KOPT-K1 (cell line): ENCODE data around the gene UQCRC2.

ENCODE experiments used
- H3K27ac ChIP-seq: fragments of 200-600 bp; sonication (generic); 2 replicates; pipeline ENCODE4 v1.5.1; 2016; ENCODE audit warnings: antibody characterized with exemption, mild to moderate bottlenecking, low read depth, low read length; ENCODE audit not compliant: poor library complexity, severe bottlenecking
- H3K36me3 ChIP-seq: fragments of 200-600 bp; sonication (generic); 2 replicates; pipeline ENCODE4 v1.5.1; 2017; ENCODE audit warnings: antibody characterized with exemption, mild to moderate bottlenecking, low read length, moderate library complexity; ENCODE audit not compliant: insufficient read depth
- H3K9me3 ChIP-seq: fragments of 200-600 bp; sonication (generic); 2 replicates; pipeline ENCODE4 v1.5.1; 2017; ENCODE audit warnings: antibody characterized with exemption, low read length, mild to moderate bottlenecking; ENCODE audit not compliant: insufficient read depth, poor library complexity, severe bottlenecking

UQCRC2 gene

DNA sequence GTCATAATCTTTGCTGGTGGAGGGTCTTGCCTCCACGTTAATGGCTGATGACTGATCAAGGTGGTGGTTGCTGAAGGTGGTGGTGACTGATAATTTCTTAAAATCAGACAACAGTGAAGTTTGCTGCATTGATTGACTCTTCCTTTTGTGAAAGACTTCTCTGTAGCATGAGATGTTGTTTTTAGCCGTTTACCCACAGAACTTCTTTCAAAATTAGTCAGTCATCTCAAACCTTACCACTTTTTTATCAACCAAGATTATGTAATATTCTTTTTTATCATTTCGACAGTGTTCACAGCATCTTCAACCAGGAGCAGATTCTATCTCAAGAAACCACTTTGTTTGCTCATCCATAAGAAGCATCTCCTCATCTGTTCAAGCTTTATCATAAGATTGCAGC, 5.9 kb downstream of the UQCRC2 start:
- peaks cover 87% of the 10 kb centered on the region for H3K36me3 ChIP-seq

DNA sequence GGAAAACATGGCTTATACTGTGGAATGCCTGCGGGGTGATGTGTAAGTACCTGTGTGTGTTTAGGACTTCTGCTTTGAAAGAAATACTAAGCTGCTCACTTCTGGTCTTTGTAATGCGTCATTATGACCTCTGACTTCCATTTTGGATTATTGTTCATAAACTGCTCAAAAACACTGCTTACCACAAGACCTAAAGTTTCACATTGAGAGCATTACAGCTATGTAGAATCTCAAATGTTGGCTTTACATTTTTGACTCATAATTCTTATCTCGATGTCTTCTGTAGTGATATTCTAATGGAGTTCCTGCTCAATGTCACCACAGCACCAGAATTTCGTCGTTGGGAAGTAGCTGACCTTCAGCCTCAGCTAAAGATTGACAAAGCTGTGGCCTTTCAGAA, 9.3 kb downstream of the UQCRC2 start:
- H3K9me3 ChIP-seq = no peaks in the 10 kb centered on the region
- H3K36me3 ChIP-seq = peaks cover 97% of the 10 kb centered on the region
- no peak overlapping the region for H3K27ac ChIP-seq

More for the DNA sequence above, 5.9 kb downstream of the UQCRC2 start:
- Histone ChIP-seq H3K27ac (no peak overlapping the region), H3K9me3 (no peaks in the 10 kb centered on the region)

DNA sequence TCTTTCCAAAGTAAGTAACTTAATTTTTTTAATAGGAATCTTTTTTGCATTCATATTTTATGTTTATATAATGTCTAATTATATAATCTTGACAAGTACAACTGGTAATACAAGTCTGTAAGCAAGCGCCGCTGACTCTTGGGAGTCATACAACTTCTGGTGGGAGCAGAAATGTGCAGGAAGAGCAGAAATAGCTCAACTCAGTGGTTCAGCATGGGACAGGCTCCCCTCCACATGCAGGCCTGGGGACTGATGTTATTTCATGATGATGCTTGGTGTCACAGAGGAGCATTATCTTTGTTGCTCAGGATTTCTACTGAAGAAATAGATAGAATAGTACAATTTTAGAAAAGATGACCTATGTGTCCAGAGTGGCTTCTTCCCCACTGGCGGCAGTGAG, 10.7 kb downstream of the UQCRC2 start:
- H3K27ac ChIP-seq = no peak overlapping the region
- no peaks in the 10 kb centered on the region for H3K9me3 ChIP-seq
- peaks cover 97% of the 10 kb centered on the region for H3K36me3 ChIP-seq

DNA sequence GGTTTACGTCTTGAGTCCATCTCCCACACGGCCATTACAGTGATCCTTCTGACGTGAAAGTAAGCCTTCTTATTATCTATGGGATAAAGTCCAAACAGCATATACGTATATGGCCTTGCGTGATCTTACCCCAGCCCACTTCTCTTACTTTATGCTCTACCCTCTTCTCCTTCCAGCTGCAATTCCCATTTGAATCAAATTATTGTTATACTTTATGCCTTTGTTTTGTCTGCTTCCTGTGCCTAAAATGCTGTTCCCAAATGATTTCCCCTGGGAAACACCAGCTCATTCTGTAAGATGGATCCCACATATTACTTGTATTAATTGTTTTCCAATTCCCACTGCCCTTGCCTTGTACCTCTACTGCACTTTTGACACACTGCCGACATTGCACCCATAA, 11.2 kb downstream of the UQCRC2 start:
- no peak overlapping the region for H3K27ac ChIP-seq
- peaks cover 97% of the 10 kb centered on the region for H3K36me3 ChIP-seq
- H3K9me3 ChIP-seq = no peaks in the 10 kb centered on the region

DNA sequence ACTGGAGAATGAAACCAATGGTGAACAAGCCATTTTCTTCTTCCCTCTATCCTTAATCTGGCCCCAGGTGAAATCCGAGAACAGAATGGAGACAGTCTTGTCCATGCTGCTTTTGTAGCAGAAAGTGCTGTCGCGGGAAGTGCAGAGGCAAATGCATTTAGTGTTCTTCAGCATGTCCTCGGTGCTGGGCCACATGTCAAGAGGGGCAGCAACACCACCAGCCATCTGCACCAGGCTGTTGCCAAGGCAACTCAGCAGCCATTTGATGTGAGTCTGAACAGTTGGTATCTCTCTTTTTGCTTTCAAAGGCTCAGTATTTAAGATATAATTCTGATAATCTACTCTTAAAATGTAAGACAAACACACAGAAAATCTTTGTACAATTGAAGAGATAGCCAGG, 18.7 kb downstream of the UQCRC2 start:
- Histone ChIP-seq H3K36me3 (peaks cover 100% of the 10 kb centered on the region), H3K9me3 (no peaks in the 10 kb centered on the region), H3K27ac (no peak overlapping the region)

DNA sequence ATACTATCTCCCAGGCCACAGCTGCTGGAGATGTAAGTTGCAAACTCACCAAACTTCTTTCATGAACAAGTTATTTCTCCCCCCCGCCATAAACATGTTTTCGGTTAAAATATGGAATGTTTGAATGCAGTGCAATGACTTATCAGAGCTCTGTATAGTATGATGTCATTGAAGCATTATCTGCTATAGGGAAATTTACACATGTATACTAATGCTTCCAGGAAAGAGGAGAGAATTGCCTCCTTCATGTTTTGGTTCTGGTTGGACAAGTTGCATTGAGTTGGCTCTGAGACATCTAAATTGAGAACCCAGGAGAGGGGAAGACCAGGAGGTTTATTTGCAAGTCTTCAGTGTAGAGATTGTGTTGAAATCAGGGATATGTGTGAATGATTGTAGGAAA, 20.8 kb downstream of the UQCRC2 start:
- peaks cover 100% of the 10 kb centered on the region for H3K36me3 ChIP-seq

DNA sequence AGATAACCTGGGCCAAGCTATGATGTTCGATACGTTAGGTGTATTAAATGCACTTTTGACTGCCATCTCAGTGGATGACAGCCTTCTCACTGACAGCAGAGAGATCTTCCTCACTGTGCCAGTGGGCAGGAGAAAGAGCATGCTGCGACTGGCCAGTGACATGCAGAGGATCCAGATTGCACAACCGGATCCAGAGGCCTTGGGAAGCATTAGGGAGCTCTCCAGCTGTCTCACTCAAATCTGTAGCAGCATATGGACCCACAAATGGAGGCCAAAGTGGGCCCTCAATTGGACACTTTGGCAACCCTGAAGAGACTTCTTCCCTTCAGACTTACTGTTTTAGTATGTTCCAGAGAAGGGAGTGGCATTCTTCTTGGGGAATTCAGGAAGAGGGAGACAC, 26.9 kb downstream of the UQCRC2 start:
- Histone ChIP-seq H3K36me3 (peaks cover 100% of the 10 kb centered on the region), H3K9me3 (no peaks in the 10 kb centered on the region), H3K27ac (no peak overlapping the region)

More for the DNA sequence above, 20.8 kb downstream of the UQCRC2 start:
- Histone ChIP-seq H3K9me3 (no peaks in the 10 kb centered on the region), H3K27ac (no peak overlapping the region)

DNA sequence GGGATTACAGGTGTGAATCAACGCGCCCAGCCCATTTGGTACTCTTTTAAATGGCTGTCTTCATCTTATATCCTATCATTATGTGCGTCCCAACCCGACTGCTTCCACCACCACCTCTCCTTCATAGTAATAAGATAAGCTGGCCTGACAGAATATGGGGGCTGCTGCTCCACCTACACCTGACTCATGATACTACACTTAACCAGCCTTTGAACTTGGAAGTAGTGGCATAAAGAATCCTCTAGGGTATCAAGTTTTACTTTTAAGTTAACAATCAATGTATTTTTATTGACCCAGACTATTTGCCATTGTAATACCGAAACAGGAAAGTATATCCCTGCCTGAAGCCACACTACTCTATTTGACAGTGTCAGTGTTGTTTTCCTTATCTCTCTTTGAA, 28.9 kb downstream of the UQCRC2 start:
- peaks cover 98% of the 10 kb centered on the region for H3K36me3 ChIP-seq

DNA sequence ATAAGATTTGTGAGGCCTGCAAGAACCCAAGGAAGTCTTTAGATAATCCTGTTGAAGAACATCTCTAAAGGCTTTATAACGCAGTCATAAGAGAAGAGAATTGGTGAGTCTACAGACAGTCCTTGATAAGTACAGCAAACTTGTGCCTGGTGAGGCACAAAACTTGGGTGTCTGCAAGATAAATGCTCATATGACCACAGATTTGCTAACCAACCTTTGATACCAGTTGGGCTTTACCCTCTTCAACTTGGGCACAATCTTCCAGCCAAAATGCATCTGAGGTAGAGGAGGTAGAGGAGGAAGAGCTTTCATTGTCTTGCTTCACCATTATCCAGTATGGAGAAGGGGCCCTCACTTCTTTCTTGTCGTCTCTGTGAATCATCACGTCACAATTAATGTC, 30.9 kb downstream of the UQCRC2 start:
- H3K27ac ChIP-seq = no peak overlapping the region
- no peaks in the 10 kb centered on the region for H3K9me3 ChIP-seq
- H3K36me3 ChIP-seq = peaks cover 82% of the 10 kb centered on the region

More for the DNA sequence above, 28.9 kb downstream of the UQCRC2 start:
- no peak overlapping the region for H3K27ac ChIP-seq
- H3K9me3 ChIP-seq = no peaks in the 10 kb centered on the region

DNA sequence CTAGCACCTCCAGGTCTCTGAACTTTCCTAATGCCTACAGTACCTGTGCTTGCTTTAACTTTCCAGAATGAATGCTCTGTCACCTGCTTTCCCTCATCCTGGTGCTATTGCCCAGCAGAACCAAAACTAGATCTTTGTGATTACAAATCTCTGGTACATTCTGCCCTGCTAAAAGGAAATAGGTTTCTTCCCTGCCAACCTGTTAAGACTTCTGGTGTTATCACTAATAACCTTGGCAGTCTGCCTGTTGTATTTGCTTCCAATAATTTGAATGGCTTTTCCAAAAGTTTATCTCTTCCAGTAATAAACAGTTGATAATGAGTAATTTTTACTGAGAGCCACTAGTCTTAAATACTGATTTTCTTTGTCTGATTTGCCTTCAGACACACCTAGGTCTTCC, 32.4 kb downstream of the UQCRC2 start:
- Histone ChIP-seq H3K27ac (no peak overlapping the region), H3K36me3 (peaks cover 68% of the 10 kb centered on the region), H3K9me3 (no peaks in the 10 kb centered on the region)

DNA sequence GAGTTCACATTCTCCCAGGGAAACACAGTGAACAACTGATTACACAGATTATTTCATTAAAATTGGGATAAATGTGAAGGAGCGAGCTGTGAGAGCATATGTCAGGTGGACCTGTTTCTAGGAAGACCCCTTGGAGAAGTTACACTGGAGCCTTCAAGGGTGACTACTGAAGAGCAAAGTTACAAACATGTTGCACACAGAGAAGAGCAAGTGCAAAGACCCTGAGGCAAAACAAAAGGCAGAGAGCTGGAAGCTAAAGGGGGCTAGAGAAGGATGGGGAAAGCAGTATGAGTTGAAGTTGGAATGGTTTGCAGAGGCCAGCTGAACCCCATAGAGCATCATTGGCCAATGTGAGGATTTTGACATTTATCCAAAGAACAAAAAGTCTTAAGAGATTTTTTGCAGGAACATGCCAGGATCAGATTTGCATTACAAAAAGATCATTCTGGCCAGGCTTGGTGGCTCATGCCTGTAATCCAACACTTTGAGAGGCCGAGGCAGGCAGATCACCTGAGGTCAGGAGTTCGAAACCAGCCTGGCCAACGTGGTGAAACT, 33.6 kb downstream of the UQCRC2 start:
- peaks cover 55% of the 10 kb centered on the region for H3K36me3 ChIP-seq
- H3K9me3 ChIP-seq = no peaks in the 10 kb centered on the region
- no peak overlapping the region for H3K27ac ChIP-seq

DNA sequence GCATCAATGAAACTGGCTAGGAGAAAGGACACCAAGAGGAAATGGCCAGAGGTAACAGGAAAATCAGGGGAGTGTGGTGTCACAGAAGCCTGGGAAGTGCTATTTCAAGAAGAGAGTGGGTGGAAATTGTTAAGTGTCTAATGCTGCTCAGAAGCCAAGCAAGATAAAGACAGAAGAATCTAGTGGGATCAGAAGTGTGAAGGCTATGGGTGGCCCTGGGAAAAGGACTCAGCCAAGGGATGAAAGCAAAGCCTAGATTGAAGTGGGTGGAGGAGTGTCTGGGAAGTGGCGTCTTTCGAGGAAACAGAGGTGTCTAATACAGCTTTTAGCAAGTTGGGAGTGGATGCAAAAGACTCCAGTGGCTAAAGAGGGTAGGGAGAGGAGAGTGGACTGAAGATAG, 34.3 kb downstream of the UQCRC2 start:
- Histone ChIP-seq H3K9me3 (no peaks in the 10 kb centered on the region), H3K36me3 (peaks cover 48% of the 10 kb centered on the region), H3K27ac (no peak overlapping the region)

DNA sequence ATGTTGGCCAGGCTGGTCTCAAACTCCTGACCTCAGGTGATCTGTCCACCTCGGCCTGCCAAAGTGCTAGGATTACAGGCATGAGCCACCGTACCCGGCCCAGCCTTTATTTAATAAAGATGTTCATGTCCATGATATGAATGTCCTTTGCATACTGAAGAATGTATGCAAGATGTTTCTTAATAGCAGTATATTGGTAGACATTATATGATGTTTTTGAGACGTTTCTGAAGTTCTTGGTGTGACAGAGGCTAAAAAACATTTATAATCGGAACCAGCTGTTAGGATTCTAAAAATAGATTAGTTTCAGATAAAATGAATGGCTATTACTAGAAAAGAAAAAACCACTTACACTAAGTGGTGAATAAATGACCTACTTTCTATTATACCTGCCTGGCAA, 36.0 kb downstream of the UQCRC2 start:
- H3K27ac ChIP-seq = no peak overlapping the region
- H3K9me3 ChIP-seq = no peaks in the 10 kb centered on the region
- peaks cover 32% of the 10 kb centered on the region for H3K36me3 ChIP-seq

DNA sequence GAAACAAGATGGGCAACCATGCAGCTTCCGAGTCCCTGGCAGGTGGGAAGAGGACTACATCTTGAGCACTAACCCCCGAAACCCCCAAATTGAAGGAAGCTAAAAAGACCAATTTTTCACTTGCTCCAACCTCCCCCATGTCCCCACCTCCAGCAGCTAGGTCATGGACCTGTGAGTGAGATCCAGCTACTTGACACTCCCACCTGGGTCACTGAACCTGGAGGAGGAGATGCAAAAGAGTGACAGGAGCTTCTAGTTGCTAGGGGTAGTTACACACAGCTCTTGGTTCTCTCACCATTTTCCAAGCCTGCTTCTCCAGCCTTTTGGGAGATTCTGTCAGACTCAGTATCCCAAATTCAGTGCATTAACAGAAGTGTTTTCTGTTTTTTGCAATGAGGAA, 36.6 kb downstream of the UQCRC2 start:
- H3K27ac ChIP-seq = no peak overlapping the region
- no peaks in the 10 kb centered on the region for H3K9me3 ChIP-seq
- H3K36me3 ChIP-seq = peaks cover 25% of the 10 kb centered on the region

DNA sequence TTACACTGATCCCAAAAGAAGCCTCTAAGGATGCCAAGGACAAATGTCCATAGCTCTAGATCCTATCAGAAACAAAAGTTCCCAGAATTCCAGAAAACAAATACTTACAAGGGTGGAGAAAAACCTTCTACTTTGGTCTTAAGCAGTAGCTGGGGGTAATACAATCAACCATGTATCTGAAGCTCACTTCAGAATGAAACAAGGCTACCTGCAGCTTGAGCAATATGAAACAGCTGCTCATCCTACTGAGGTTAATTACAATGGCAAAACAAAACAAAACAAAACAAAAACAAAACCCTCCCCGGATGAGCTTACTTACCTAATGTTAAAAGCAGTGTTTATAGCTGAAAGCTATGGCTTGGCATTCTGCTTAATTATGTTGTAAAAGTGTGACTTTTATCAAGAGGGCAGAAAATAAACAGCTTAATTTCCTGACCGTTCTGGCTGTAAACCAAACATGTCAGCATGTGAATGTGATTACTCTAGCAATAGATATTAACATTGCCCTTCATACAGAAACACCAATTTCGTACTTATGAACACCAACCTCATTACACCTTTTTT, 37.3 kb downstream of the UQCRC2 start:
- H3K36me3 ChIP-seq = peaks cover 18% of the 10 kb centered on the region
- no peak overlapping the region for H3K27ac ChIP-seq
- H3K9me3 ChIP-seq = no peaks in the 10 kb centered on the region

DNA sequence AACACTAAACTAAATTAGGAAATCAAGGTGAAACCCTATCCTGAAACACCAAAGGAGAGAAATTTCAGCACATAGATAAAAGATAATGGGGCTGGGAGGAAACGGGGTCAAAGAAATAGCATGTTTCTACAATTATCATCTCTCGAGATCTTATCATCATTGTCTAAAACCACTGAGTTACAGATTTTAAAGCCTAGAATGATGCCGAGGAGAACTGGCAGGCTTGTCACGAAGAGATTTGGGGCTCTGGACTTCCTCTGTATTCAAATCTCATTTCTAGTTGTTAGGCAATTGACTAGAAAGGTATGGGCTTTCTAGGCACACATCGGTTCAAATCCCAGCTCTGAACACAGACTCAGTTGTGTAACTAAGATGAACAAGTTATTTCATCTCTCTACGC, 38.5 kb downstream of the UQCRC2 start:
- Histone ChIP-seq H3K27ac (no peak overlapping the region), H3K9me3 (no peaks in the 10 kb centered on the region), H3K36me3 (peaks cover 7% of the 10 kb centered on the region; the same call in 1 of the 2 replicates)
